ENCODE data around the gene MYO7A. TPM values are rescaled to one million over a fixed set of nuclear protein-coding genes. Genes with fewer than 3 reads are reported as not detected.

The MYO7A gene
- total and polyA plus RNA-seq, 2 of the 8 experiments (the other 6 are each of a cell fraction or from before 2014, with no cell fraction given) = 1.5 to 1.9 TPM

GRCh38 chr11:77200351-77201268 is 72.6 kb downstream of the MYO7A start:
- no peaks in the 10 kb centered on the region for H3K79me1 ChIP-seq (ENCODE audit: low read depth, low read length)
- 87% methylated on average over 10 of the region's 12 CpGs; no CpG with 5 or more reads in 1 of the 2 experiments for WGBS, 2 experiments (ENCODE audit: extremely low coverage in 1 of 2, insufficient coverage in 1 of 2, insufficient read length in 1 of 2, insufficient replicate concordance in 2 of 2, low coverage in 1 of 2, low lambda C conversion rate in 2 of 2, missing lambda C conversion rate in 1 of 2)
- TF ChIP-seq RAD21 (IDR thresholded peaks at IDR 0.05 in 1 of 2, conservative IDR thresholded peaks at IDR 0.05 in 1 of 2; ENCODE audit: low read depth in 2 of 2, low read length in 2 of 2) (no peak), CBX8 (IDR thresholded peaks at IDR 0.05; ENCODE audit: borderline replicate concordance, low read depth, low read length) (no peak), EGR1 (IDR thresholded peaks at IDR 0.05; ENCODE audit: borderline replicate concordance, low read depth, low read length) (no peak), SP4 (IDR thresholded peaks at IDR 0.05; ENCODE audit: low read length) (no peak), SIRT6 (IDR thresholded peaks at IDR 0.05; ENCODE audit: low read length) (no peak)
- TF ChIP-seq, protein P1, sequence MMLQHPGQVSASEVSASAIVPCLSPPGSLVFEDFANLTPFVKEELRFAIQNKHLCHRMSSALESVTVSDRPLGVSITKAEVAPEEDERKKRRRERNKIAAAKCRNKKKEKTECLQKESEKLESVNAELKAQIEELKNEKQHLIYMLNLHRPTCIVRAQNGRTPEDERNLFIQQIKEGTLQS (IDR thresholded peaks at IDR 0.05; ENCODE audit: insufficient read depth, low read depth, low read length) = no peak
- TF ChIP-seq, protein P2, sequence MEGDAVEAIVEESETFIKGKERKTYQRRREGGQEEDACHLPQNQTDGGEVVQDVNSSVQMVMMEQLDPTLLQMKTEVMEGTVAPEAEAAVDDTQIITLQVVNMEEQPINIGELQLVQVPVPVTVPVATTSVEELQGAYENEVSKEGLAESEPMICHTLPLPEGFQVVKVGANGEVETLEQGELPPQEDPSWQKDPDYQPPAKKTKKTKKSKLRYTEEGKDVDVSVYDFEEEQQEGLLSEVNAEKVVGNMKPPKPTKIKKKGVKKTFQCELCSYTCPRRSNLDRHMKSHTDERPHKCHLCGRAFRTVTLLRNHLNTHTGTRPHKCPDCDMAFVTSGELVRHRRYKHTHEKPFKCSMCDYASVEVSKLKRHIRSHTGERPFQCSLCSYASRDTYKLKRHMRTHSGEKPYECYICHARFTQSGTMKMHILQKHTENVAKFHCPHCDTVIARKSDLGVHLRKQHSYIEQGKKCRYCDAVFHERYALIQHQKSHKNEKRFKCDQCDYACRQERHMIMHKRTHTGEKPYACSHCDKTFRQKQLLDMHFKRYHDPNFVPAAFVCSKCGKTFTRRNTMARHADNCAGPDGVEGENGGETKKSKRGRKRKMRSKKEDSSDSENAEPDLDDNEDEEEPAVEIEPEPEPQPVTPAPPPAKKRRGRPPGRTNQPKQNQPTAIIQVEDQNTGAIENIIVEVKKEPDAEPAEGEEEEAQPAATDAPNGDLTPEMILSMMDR (IDR thresholded peaks at IDR 0.05; ENCODE audit: control extremely low read depth in 1 of 3, insufficient read depth in 1 of 3, low read depth in 1 of 3, low read length in 3 of 3) = no peak

More at GRCh38 chr11:77200351-77201268, 72.6 kb downstream of the MYO7A start:
- Histone ChIP-seq H3K4me2 (ENCODE audit: insufficient read depth in 1 of 2, low read depth in 2 of 2, low read length in 2 of 2) (no peak overlapping the region), H2AK5ac (ENCODE audit: low read depth, low read length) (no peak overlapping the region), H3K27me3 (replicated peaks in 1 of 4; ENCODE audit: control insufficient read depth in 3 of 4, extremely low read depth in 1 of 4, insufficient read depth in 3 of 4, low read length in 3 of 4) (no peaks in the 10 kb centered on the region; a peak in 1 of 7 replicates), H3K4ac (replicated peaks; ENCODE audit: insufficient read length, low read depth, low read length) (no peak overlapping the region), H3K36me3 (ENCODE audit: control insufficient read depth in 2 of 4, insufficient read depth in 4 of 4, low read length in 3 of 4) (no peaks in the 10 kb centered on the region), H4K8ac (ENCODE audit: extremely low read depth, insufficient read depth, low read length) (no peak overlapping the region), H3K4me1 (replicated peaks in 1 of 4; ENCODE audit: control insufficient read depth in 3 of 4, insufficient read depth in 4 of 4, low read length in 3 of 4) (no peaks in the 10 kb centered on the region; a peak in 1 of 7 replicates), H4K5ac (ENCODE audit: insufficient read length, low read depth, low read length) (no peak overlapping the region), H2AFZ (ENCODE audit: low read length) (no peak overlapping the region), H3K79me2 (ENCODE audit: control insufficient read depth in 1 of 2, insufficient read depth in 2 of 2, low read length in 2 of 2) (no peaks in the 10 kb centered on the region), H3K9ac (replicated peaks in 1 of 4; ENCODE audit: extremely low read depth in 1 of 4, low read depth in 3 of 4, low read length in 3 of 4) (no peak overlapping the region; a peak in 1 of 7 replicates), H3K9me3 (ENCODE audit: insufficient read depth in 2 of 2, low read depth in 1 of 2, low read length in 1 of 2) (no peaks in the 10 kb centered on the region), H2BK120ac (replicated peaks; ENCODE audit: low read depth, low read length) (no peak overlapping the region), H2BK5ac (ENCODE audit: low read depth, low read length) (no peak overlapping the region), H3K23me2 (ENCODE audit: low read depth, low read length) (no peaks in the 10 kb centered on the region), H2BK12ac (ENCODE audit: low read depth, low read length) (no peak overlapping the region), H4K91ac (replicated peaks; ENCODE audit: insufficient read length, low read length) (no peak overlapping the region), H2BK20ac (ENCODE audit: low read length) (no peak overlapping the region), H2BK15ac (ENCODE audit: low read length) (no peak overlapping the region), H3K4me3 (ENCODE audit: extremely low read depth in 1 of 4, insufficient read depth in 2 of 4, low read depth in 3 of 4, low read length in 4 of 4) (no peak overlapping the region), H3K18ac (ENCODE audit: extremely low read depth, low read length) (no peak overlapping the region), H3K23ac (ENCODE audit: insufficient read length) (no peak overlapping the region), H3K14ac (ENCODE audit: insufficient read length) (no peak overlapping the region), H4K20me1 (replicated peaks in 1 of 2; ENCODE audit: control insufficient read depth in 1 of 2, insufficient read depth in 2 of 2, low read length in 2 of 2) (no peaks in the 10 kb centered on the region), H3K27ac (ENCODE audit: low read depth, low read length) (no peak overlapping the region), H3K56ac (replicated peaks; ENCODE audit: insufficient read length, low read depth, low read length) (no peak overlapping the region)
- ChIA-PET POLR2A (ENCODE audit: partially characterized antibody) (no interaction called here), CTCF (ENCODE audit: partially characterized antibody) (interaction anchor here (0.7 to 6.2 kb wide), 16 partner anchors 8 to 358 kb away, joined by 3 to 45 read pairs (median 3); no protein-coding TSS in a partner anchor)
- DNase-seq (ENCODE audit: low read depth in 1 of 2, low spot score in 2 of 2) = no peak
- FAIRE-seq = no peak
